ENCODE results near the gene PPP1R15B. TPM values are rescaled to one million over a fixed set of nuclear protein-coding genes. Genes with fewer than 3 reads are reported as not detected.
A peak's percentile ranks its signal among the peaks of the same experiment; 100 is the strongest.

PPP1R15B gene
- total and polyA plus RNA-seq, 4 donors = 14.6 to 57.0 (median 36.8) TPM

DNA sequence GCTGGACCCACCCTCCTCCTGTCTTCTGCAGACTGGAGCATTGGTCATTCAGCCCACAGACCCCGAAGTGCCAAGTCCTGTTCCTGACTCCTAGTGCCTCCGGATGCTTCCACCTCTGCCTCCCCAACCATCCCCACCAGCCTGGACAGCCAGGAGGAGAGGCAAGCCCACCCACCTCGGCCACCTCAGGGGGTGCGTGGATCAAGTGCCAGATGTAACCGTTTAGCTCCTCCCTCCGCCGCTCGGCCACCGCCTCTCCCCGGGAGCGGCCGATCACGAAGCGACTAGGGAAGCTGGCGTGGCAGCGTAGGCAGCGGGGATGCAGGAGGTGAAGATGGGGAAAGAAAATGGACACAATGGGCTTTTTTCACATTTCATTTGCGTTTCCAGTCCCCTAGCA, 18.1 kb upstream of the PPP1R15B start:
- Histone ChIP-seq H3K27me3 (ENCODE audit: control insufficient read depth in 3 of 3, insufficient read depth in 3 of 3, low read length in 2 of 3) (no peaks in the 10 kb centered on the region), H3K27ac (ENCODE audit: low read depth in 1 of 2, low read length in 1 of 2) (no peak overlapping the region), H3K9me3 (ENCODE audit: control insufficient read depth in 4 of 4, insufficient read depth in 3 of 4, low read length in 3 of 4) (peaks cover 0 to 2% (median 0%) of the 10 kb centered on the region in 4 donors), H3K9ac (ENCODE audit: insufficient read depth in 1 of 2, low read length in 2 of 2) (no peak overlapping the region), H3K36me3 (ENCODE audit: control insufficient read depth in 4 of 4, insufficient read depth in 4 of 4, low read length in 4 of 4) (peaks cover 0 to 45% (median 15%) of the 10 kb centered on the region in 4 donors), H3K4me3 (no peak overlapping the region), H3K4me1 (ENCODE audit: control insufficient read depth in 5 of 5, insufficient read depth in 5 of 5, low read length in 5 of 5) (peaks cover 0 to 3% (median 0%) of the 10 kb centered on the region in 5 donors)
- DNase-seq (no peak), ATAC-seq (ENCODE audit: insufficient read depth, low FRiP score) (no peak)
- TF ChIP-seq CTCF (IDR thresholded peaks at IDR 0.05; ENCODE audit: control extremely low read depth, extremely low read depth) = no peak
- 91 to 94% methylated on average over 18 of the region's 18 CpGs for WGBS, 2 donors

GRCh38 chr1:204426971-204427701, 15.5 kb upstream of the PPP1R15B start:
- no peak for DNase-seq
- no peak overlapping the region for H3K27ac ChIP-seq (ENCODE audit: low read depth in 1 of 2, low read length in 1 of 2)

GRCh38 chr1:204426474-204426873, 14.9 kb upstream of the PPP1R15B start:
- no peaks in the 10 kb centered on the region for H3K4me1 ChIP-seq (ENCODE audit: control insufficient read depth in 5 of 5, insufficient read depth in 5 of 5, low read length in 5 of 5)

More at GRCh38 chr1:204426971-204427701, 15.5 kb upstream of the PPP1R15B start:
- WGBS, 2 donors = 68 to 84% methylated on average over 9 of the region's 9 CpGs
- Histone ChIP-seq H3K4me1 (ENCODE audit: control insufficient read depth in 5 of 5, insufficient read depth in 5 of 5, low read length in 5 of 5) (no peaks in the 10 kb centered on the region), H3K36me3 (ENCODE audit: control insufficient read depth in 4 of 4, insufficient read depth in 4 of 4, low read length in 4 of 4) (peaks cover 0 to 35% (median 7%) of the 10 kb centered on the region in 4 donors), H3K4me3 (no peak overlapping the region), H3K9ac (ENCODE audit: insufficient read depth in 1 of 2, low read length in 2 of 2) (no peak overlapping the region), H3K9me3 (ENCODE audit: control insufficient read depth in 4 of 4, insufficient read depth in 3 of 4, low read length in 3 of 4) (no peaks in the 10 kb centered on the region), H3K27me3 (ENCODE audit: control insufficient read depth in 3 of 3, insufficient read depth in 3 of 3, low read length in 2 of 3) (no peaks in the 10 kb centered on the region)
- no peak for TF ChIP-seq CTCF (IDR thresholded peaks at IDR 0.05; ENCODE audit: control extremely low read depth, extremely low read depth)
- ATAC-seq (ENCODE audit: insufficient read depth, low FRiP score) = no peak

More at GRCh38 chr1:204426474-204426873, 14.9 kb upstream of the PPP1R15B start:
- peak overlapping the region in 1 of 2 donors; percentile 60 for H3K27ac ChIP-seq (ENCODE audit: low read depth in 1 of 2, low read length in 1 of 2)
- 83 to 92% methylated on average over 2 of the region's 2 CpGs for WGBS, 2 donors
- no peak for ATAC-seq (ENCODE audit: insufficient read depth, low FRiP score)
- DNase-seq = no peak
- H3K9me3 ChIP-seq (ENCODE audit: control insufficient read depth in 4 of 4, insufficient read depth in 3 of 4, low read length in 3 of 4) = no peaks in the 10 kb centered on the region
- no peak overlapping the region for H3K9ac ChIP-seq (ENCODE audit: insufficient read depth in 1 of 2, low read length in 2 of 2)
- TF ChIP-seq CTCF (IDR thresholded peaks at IDR 0.05; ENCODE audit: control extremely low read depth, extremely low read depth) = no peak
- H3K27me3 ChIP-seq (ENCODE audit: control insufficient read depth in 3 of 3, insufficient read depth in 3 of 3, low read length in 2 of 3) = no peaks in the 10 kb centered on the region
- H3K4me3 ChIP-seq = no peak overlapping the region
- peaks cover 0 to 32% (median 5%) of the 10 kb centered on the region in 4 donors for H3K36me3 ChIP-seq (ENCODE audit: control insufficient read depth in 4 of 4, insufficient read depth in 4 of 4, low read length in 4 of 4)
